Nephron progenitor cell (in vitro differentiated cells): ENCODE results near the gene SUGP1.

ENCODE experiments used
- DNase-seq: peaks from one replicate; pipeline ENCODE4 v3.0.0; 2021
- H3K27ac Mint-ChIP-seq: 2 replicates; pipeline ENCODE4 v1.8.0; 2021; ENCODE audit warnings: mild to moderate bottlenecking, moderate library complexity, mixed read lengths
- H3K27me3 Mint-ChIP-seq: 2 replicates; pipeline ENCODE4 v1.8.0; 2021; ENCODE audit warnings: mild to moderate bottlenecking, low read depth, mixed read lengths; ENCODE audit not compliant: poor library complexity
- H3K36me3 Mint-ChIP-seq: 2 replicates; pipeline ENCODE4 v1.8.0; 2021; ENCODE audit warnings: low read depth, mixed read lengths
- H3K4me1 Mint-ChIP-seq: 2 replicates; pipeline ENCODE4 v1.8.0; 2021; ENCODE audit warnings: mixed read lengths
- H3K4me3 Mint-ChIP-seq: 2 replicates; pipeline ENCODE4 v1.8.0; 2021; ENCODE audit warnings: mild to moderate bottlenecking, moderate library complexity, mixed read lengths
- H3K9me3 Mint-ChIP-seq: 2 replicates; pipeline ENCODE4 v1.8.0; 2021; ENCODE audit warnings: mild to moderate bottlenecking, moderate library complexity, mixed read lengths
- CTCF ChIP-seq: fragments of 200-600 bp; sonication (generic); IDR thresholded peaks from 2 replicates; pipeline ENCODE4 v1.5.0; 2021; ENCODE audit warnings: antibody characterized with exemption

Gene SUGP1

DNA sequence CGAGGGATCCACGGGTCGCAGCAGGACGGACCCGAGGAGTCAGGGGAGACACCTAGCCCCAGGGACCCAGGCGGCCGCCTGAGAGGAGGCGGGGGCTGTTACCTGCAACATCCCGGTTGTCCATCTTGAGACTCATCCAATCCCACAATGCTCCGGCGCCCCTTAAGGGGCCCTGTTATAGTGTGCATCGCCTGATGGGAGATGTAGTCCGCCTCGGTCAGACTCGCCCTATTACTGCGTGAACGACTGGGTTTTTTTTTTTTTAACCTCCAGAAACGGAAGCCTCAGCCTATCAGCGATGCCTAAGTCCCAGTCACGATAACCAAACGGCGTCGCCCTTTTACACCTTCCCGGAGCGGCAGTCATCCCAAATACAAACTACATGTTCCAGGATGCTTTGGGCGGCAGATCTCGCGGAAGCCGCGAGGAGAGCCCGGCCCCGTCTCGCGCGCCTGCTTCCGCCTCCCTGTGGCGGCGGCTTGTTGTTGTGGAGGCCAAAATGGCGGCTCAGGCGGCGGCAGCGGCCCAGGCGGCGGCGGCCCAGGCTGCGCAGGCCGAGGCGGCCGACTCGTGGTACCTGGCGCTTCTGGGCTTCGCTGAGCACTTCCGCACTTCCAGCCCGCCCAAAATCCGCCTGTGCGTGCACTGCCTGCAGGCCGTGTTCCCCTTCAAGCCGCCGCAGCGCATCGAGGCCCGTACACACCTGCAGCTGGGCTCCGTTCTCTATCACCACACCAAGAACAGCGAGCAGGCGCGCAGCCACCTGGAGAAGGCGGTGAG, at the start of gene SUGP1, which contains the start of gene MAU2:
SUGP1 (minus strand) TSS at position 149 of the 780 bp plus-strand sequence; CDS start at position 136, 13 bp downstream.
MAU2 (plus strand) TSS at position 469 of the 780 bp plus-strand sequence; CDS start at position 500, 31 bp downstream.
- Mint-ChIP-seq H3K4me1 (peaks cover 47% of the 10 kb centered on the region), H3K27ac (peak within 1 kb of the TSS; percentile 100), H3K4me3 (peak within 1 kb of the TSS; percentile 99), H3K27me3 (peaks cover 4% of the 10 kb centered on the region), H3K36me3 (peaks cover 34% of the 10 kb centered on the region), H3K9me3 (no peaks in the 10 kb centered on the region)
- TF ChIP-seq CTCF: no peak
- DNase-seq: peak; percentile 90

DNA sequence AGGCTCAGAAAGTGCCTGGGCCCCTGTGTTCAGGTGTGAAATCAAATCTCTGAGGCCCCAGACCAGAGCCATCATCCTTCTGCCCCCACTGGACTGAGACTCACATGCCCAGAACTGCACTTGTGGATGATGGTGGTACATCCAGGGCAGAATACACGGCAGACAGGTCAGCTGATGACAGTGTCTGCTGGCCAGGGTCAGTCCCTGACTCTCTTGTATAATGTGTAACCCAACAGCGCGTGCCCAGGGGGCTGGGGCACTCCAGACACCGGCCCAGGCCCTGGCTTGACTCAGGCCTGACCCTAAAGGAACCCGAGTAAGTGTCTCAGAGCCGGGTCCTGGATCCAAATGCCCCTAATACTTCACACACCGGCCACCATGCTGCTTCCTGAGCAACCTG, 47.8 kb upstream of the SUGP1 start:
- no peak overlapping the region for H3K4me3 Mint-ChIP-seq
- H3K36me3 Mint-ChIP-seq: no peaks in the 10 kb centered on the region
- no peak overlapping the region for H3K27ac Mint-ChIP-seq
- TF ChIP-seq CTCF: no peak
- peaks cover 3% of the 10 kb centered on the region for H3K27me3 Mint-ChIP-seq
- DNase-seq: no peak
- H3K4me1 Mint-ChIP-seq: peaks cover 14% of the 10 kb centered on the region
- no peaks in the 10 kb centered on the region for H3K9me3 Mint-ChIP-seq

- peak; percentile 91 for TF ChIP-seq CTCF
- H3K27me3 Mint-ChIP-seq: peaks cover 3% of the 10 kb centered on the region
- peak overlapping the region; percentile 88 for H3K27ac Mint-ChIP-seq
- peaks cover 14% of the 10 kb centered on the region for H3K4me1 Mint-ChIP-seq
- H3K9me3 Mint-ChIP-seq: no peaks in the 10 kb centered on the region
- no peaks in the 10 kb centered on the region for H3K36me3 Mint-ChIP-seq
- peak; percentile 65 for DNase-seq
- no peak overlapping the region for H3K4me3 Mint-ChIP-seq
These were observed 46.4 kb upstream of the SUGP1 start for GRCh38 chr19:19366434-19367396.

- no peaks in the 10 kb centered on the region for H3K9me3 Mint-ChIP-seq
- H3K4me3 Mint-ChIP-seq: no peak overlapping the region
- peaks cover 11% of the 10 kb centered on the region for H3K36me3 Mint-ChIP-seq
- H3K27ac Mint-ChIP-seq: no peak overlapping the region
- no peak for DNase-seq
- H3K4me1 Mint-ChIP-seq: peaks cover 19% of the 10 kb centered on the region
- peaks cover 5% of the 10 kb centered on the region for H3K27me3 Mint-ChIP-seq
- TF ChIP-seq CTCF: no peak
These were observed 41.8 kb upstream of the SUGP1 start for GRCh38 chr19:19362075-19362474.

GRCh38 chr19:19361075-19361594, 40.8 kb upstream of the SUGP1 start:
- peak; percentile 68 for TF ChIP-seq CTCF
- Mint-ChIP-seq H3K4me1 (peaks cover 13% of the 10 kb centered on the region), H3K4me3 (no peak overlapping the region), H3K9me3 (no peaks in the 10 kb centered on the region), H3K27me3 (peaks cover 5% of the 10 kb centered on the region), H3K27ac (no peak overlapping the region), H3K36me3 (peaks cover 11% of the 10 kb centered on the region)
- peak; percentile 77 for DNase-seq
